ENCODE results near the gene L1CAM.

GRCh38 chrX:153882557-153882956 is 3.4 kb downstream of the L1CAM start:
- TF ChIP-seq, protein P1, sequence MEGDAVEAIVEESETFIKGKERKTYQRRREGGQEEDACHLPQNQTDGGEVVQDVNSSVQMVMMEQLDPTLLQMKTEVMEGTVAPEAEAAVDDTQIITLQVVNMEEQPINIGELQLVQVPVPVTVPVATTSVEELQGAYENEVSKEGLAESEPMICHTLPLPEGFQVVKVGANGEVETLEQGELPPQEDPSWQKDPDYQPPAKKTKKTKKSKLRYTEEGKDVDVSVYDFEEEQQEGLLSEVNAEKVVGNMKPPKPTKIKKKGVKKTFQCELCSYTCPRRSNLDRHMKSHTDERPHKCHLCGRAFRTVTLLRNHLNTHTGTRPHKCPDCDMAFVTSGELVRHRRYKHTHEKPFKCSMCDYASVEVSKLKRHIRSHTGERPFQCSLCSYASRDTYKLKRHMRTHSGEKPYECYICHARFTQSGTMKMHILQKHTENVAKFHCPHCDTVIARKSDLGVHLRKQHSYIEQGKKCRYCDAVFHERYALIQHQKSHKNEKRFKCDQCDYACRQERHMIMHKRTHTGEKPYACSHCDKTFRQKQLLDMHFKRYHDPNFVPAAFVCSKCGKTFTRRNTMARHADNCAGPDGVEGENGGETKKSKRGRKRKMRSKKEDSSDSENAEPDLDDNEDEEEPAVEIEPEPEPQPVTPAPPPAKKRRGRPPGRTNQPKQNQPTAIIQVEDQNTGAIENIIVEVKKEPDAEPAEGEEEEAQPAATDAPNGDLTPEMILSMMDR (conservative IDR thresholded peaks at IDR 0.05; ENCODE audit: low read depth, low read length) = no peak
- no peak for TF ChIP-seq EZH2 (IDR thresholded peaks at IDR 0.05; ENCODE audit: borderline replicate concordance, low read depth, low read length, poor library complexity, severe bottlenecking)

Measured in A673 (cell line).